CD14-positive monocyte (primary cell): ENCODE measurements around the gene KLF13. TPM values are rescaled to one million over a fixed set of nuclear protein-coding genes. Genes with fewer than 3 reads are reported as not detected.
A peak's percentile ranks its signal among the peaks of the same experiment; 100 is the strongest.

ENCODE experiments used
- DNase-seq, 3 donors: peaks; one replicate each; pipeline ENCODE4 v3.0.0-alpha.2; 2011 to 2022
- H2AFZ ChIP-seq: 2 replicates; pipeline ENCODE4 v1.6.0; 2012; ENCODE audit warnings: mild to moderate bottlenecking, low read depth, low read length, inconsistent platforms; ENCODE audit not compliant: insufficient read depth, poor library complexity, severe bottlenecking
- H3K27ac ChIP-seq, 2 donors: 1 replicate in 1 of 2; 2 replicates in 1 of 2; pipeline ENCODE4 v1.5.1; 2012 to 2013; ENCODE audit warnings: low read length in 2 of 2, control low read depth in 1 of 2, inconsistent platforms in 1 of 2, low read depth in 1 of 2, mild to moderate bottlenecking in 1 of 2
- H3K27me3 ChIP-seq, 2 donors: one replicate each; pipeline versions ENCODE4 v1.6.0 to v1.6.1; 2011 to 2013; ENCODE audit warnings: low read length in 2 of 2; ENCODE audit not compliant: control insufficient read depth in 2 of 2, insufficient read depth in 2 of 2
- H3K36me3 ChIP-seq, 2 donors: replicated peaks in 1 of 2; 1 replicate in 1 of 2; 2 replicates in 1 of 2; pipeline versions ENCODE4 v1.5.1 to v1.6.1; 2012 to 2013; ENCODE audit warnings: low read length in 2 of 2, control low read depth in 1 of 2, inconsistent platforms in 1 of 2, mild to moderate bottlenecking in 1 of 2; ENCODE audit not compliant: insufficient read depth in 2 of 2, control insufficient read depth in 1 of 2
- H3K4me1 ChIP-seq, 2 donors: 1 replicate in 1 of 2; 2 replicates in 1 of 2; pipeline versions ENCODE4 v1.5.1 to v1.6.1; 2012 to 2013; ENCODE audit warnings: low read length in 2 of 2, control low read depth in 1 of 2, inconsistent platforms in 1 of 2, mild to moderate bottlenecking in 1 of 2, moderate library complexity in 1 of 2; ENCODE audit not compliant: insufficient read depth in 2 of 2, control insufficient read depth in 1 of 2
- H3K4me2 ChIP-seq: replicated peaks from 2 replicates; pipeline ENCODE3; 2012; ENCODE audit warnings: low read length, moderate library complexity, mild to moderate bottlenecking; ENCODE audit not compliant: poor library complexity, severe bottlenecking; ENCODE audit errors: extremely low read depth
- H3K4me3 ChIP-seq, 3 experiments: fragments of 200-600 bp in 1 of 3; sonication (generic) in 1 of 3; replicated peaks in 1 of 3; 1 replicate in 2 of 3; 2 replicates in 1 of 3; pipeline ENCODE4 v1.5.1; 2011 to 2013; ENCODE audit warnings: low read length in 3 of 3, mild to moderate bottlenecking in 3 of 3, control low read depth in 2 of 3, low read depth in 2 of 3, inconsistent platforms in 1 of 3, moderate library complexity in 1 of 3
- H3K79me2 ChIP-seq: 2 replicates; pipeline ENCODE4 v1.6.0; 2012; ENCODE audit warnings: mild to moderate bottlenecking, control low read depth, inconsistent platforms, low read length, moderate library complexity; ENCODE audit not compliant: insufficient read depth
- H3K9ac ChIP-seq: 2 replicates; pipeline ENCODE4 v1.6.0; 2017; ENCODE audit warnings: low read length, mild to moderate bottlenecking; ENCODE audit not compliant: insufficient read depth, poor library complexity, severe bottlenecking
- H3K9me3 ChIP-seq, 2 donors: replicated peaks in 1 of 2; 1 replicate in 1 of 2; 2 replicates in 1 of 2; pipeline versions ENCODE4 v1.5.1 to v1.6.1; 2012 to 2013; ENCODE audit warnings: low read length in 2 of 2, control low read depth in 1 of 2; ENCODE audit not compliant: control insufficient read depth in 1 of 2, insufficient read depth in 1 of 2
- H4K20me1 ChIP-seq: 2 replicates; pipeline ENCODE4 v1.6.0; 2012; ENCODE audit warnings: mild to moderate bottlenecking, low read length, control low read depth, moderate library complexity; ENCODE audit not compliant: insufficient read depth
- H3K27ac Mint-ChIP-seq, 7 donors: one replicate each; pipeline ENCODE4 v1.8.0; 2020; ENCODE audit warnings: mild to moderate bottlenecking in 7 of 7, mixed read lengths in 7 of 7, moderate library complexity in 6 of 7, inconsistent platforms in 2 of 7
- H3K27me3 Mint-ChIP-seq, 3 donors: one replicate each; pipeline ENCODE4 v1.8.0; 2021 to 2022; ENCODE audit warnings: low read depth in 3 of 3, mild to moderate bottlenecking in 3 of 3, mixed read lengths in 3 of 3, moderate library complexity in 3 of 3, inconsistent platforms in 1 of 3
- H3K36me3 Mint-ChIP-seq, 2 donors: one replicate each; pipeline ENCODE4 v1.8.0; 2020; ENCODE audit warnings: mixed read lengths in 2 of 2, inconsistent platforms in 1 of 2, mild to moderate bottlenecking in 1 of 2
- H3K4me1 Mint-ChIP-seq: one replicate; pipeline ENCODE4 v1.8.0; 2020; ENCODE audit warnings: mild to moderate bottlenecking, mixed read lengths
- H3K4me3 Mint-ChIP-seq, 2 donors: one replicate each; pipeline ENCODE4 v1.8.0; 2020; ENCODE audit warnings: mild to moderate bottlenecking in 2 of 2, mixed read lengths in 2 of 2, moderate library complexity in 1 of 2
- H3K9me3 Mint-ChIP-seq, 7 donors: one replicate each; pipeline ENCODE4 v1.8.0; 2020 to 2022; ENCODE audit warnings: mixed read lengths in 7 of 7, mild to moderate bottlenecking in 6 of 7, moderate library complexity in 6 of 7, inconsistent platforms in 2 of 7
- CTCF ChIP-seq: fragments of 200-600 bp; IDR thresholded peaks from one replicate; pipeline ENCODE4 v1.8.0; 2022; ENCODE audit warnings: antibody characterized with exemption, mild to moderate bottlenecking
- WGBS: methylation state at CpG from one replicate; pipeline ENCODE4 v1.1.5; 2013; ENCODE audit warnings: missing lambda C conversion rate; ENCODE audit not compliant: insufficient coverage; 5-methylcytosine and 5-hydroxymethylcytosine counted together
- intact Hi-C, 2 donors: fragments of 100-400 bp; cut with micrococcal nuclease; formaldehyde crosslinking; loops; one replicate each; pipeline versions ENCODE4 v1.15.0 to v1.15.1; 2023
- polyA plus RNA-seq, 3 donors: library from polyadenylated mRNA; depleted of rRNA in 1 of 3; unstranded in 2 of 3; stranded (reverse) in 1 of 3; fragments of 300-500 nt in 2 of 3; fragments of >200 nt in 1 of 3; fragmentation: Illumina TruSeq in 2 of 3; gene quantifications; 1 replicate in 2 of 3; 2 replicates in 1 of 3; pipeline ENCODE4 v1.2.3, GENCODE V29; 2012 to 2021

KLF13 gene
- polyA plus RNA-seq, 3 donors: 22.5 to 121 (median 28.0) TPM

- Histone ChIP-seq H3K9ac (peak overlapping the region; percentile 86), H3K4me3 (peak overlapping the region in 2 of 3 experiments; percentile 86 to 99), H3K9me3 (no peaks in the 10 kb centered on the region), H4K20me1 (peaks cover 73% of the 10 kb centered on the region), H3K4me2 (peak overlapping the region; percentile 94), H3K79me2 (peaks cover 94% of the 10 kb centered on the region), H3K4me1 (peaks cover 62 to 69% of the 10 kb centered on the region in 2 donors), H2AFZ (no peak overlapping the region), H3K27ac (peak overlapping the region in 1 of 2 donors; percentile 91), H3K27me3 (no peaks in the 10 kb centered on the region), H3K36me3 (peaks cover 8 to 16% of the 10 kb centered on the region in 2 donors)
- Mint-ChIP-seq H3K4me3 (peak overlapping the region; percentile 90 to 94), H3K36me3 (peaks cover 15 to 20% of the 10 kb centered on the region in 2 donors), H3K4me1 (peaks cover 67% of the 10 kb centered on the region), H3K9me3 (no peaks in the 10 kb centered on the region), H3K27ac (peak overlapping the region; percentile 52 to 93 (median 81)), H3K27me3 (peaks cover 0 to 3% (median 0%) of the 10 kb centered on the region in 3 donors)
- TF ChIP-seq CTCF: no peak
- no peak for DNase-seq
- intact Hi-C loops: no loop called here
- 90% methylated on average over 9 of the region's 10 CpGs for WGBS
Observed at GRCh38 chr15:31330111-31330785, 3.6 kb downstream of the KLF13 start.

DNA sequence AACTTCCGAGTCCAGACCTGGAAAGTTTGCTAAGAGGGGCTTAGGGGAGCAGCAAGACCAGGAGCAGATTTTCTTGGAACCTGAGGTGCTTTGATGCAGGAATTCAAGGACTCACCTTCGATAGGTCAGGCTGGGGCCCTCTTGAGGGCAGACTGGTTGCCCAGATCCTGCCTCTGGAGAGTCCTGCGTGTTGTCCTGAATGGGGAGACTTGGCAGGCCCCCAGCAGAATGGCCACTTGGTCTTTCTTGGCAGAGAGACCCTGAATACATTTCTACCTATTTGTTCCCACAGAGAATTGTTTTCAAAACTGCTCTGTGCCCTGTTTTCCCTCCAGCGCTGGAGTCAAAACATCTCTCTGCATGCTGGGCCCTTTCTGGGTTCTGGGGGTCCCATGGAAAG, 4.2 kb downstream of the KLF13 start:
- peaks cover 66 to 71% of the 10 kb centered on the region in 2 donors for H3K4me1 ChIP-seq
- no peaks in the 10 kb centered on the region for H3K27me3 ChIP-seq
- peaks cover 72% of the 10 kb centered on the region for H3K4me1 Mint-ChIP-seq
- H3K9me3 Mint-ChIP-seq: no peaks in the 10 kb centered on the region
- no peak overlapping the region for H3K9ac ChIP-seq
- peak overlapping the region; percentile 8 to 91 for H3K27ac ChIP-seq
- peaks cover 79% of the 10 kb centered on the region for H4K20me1 ChIP-seq
- TF ChIP-seq CTCF: no peak
- no peak overlapping the region for H2AFZ ChIP-seq
- 86% methylated on average over 3 of the region's 4 CpGs for WGBS
- peak overlapping the region; percentile 94 for H3K4me2 ChIP-seq
- H3K79me2 ChIP-seq: peaks cover 94% of the 10 kb centered on the region
- peak overlapping the region; percentile 70 to 94 for H3K4me3 Mint-ChIP-seq
- H3K27ac Mint-ChIP-seq: peak overlapping the region in 5 of 7 donors; percentile 57 to 83 (median 80)
- H3K36me3 Mint-ChIP-seq: peaks cover 15 to 23% of the 10 kb centered on the region in 2 donors
- intact Hi-C loops: no loop called here
- H3K9me3 ChIP-seq: no peaks in the 10 kb centered on the region
- peaks cover 0 to 3% (median 0%) of the 10 kb centered on the region in 3 donors for H3K27me3 Mint-ChIP-seq
- H3K36me3 ChIP-seq: peaks cover 8 to 19% of the 10 kb centered on the region in 2 donors
- H3K4me3 ChIP-seq: peak overlapping the region in 1 of 3 experiments; percentile 99
- DNase-seq: no peak
